ENCODE results near the gene B4GALNT1. TPM values are rescaled to one million over a fixed set of nuclear protein-coding genes. Genes with fewer than 3 reads are reported as not detected.

Gene B4GALNT1
- total and polyA plus RNA-seq, 2 of the 13 experiments (the other 11 are each of a cell fraction or from before 2014, with no cell fraction given), result 4.5 to 5.4 TPM

DNA sequence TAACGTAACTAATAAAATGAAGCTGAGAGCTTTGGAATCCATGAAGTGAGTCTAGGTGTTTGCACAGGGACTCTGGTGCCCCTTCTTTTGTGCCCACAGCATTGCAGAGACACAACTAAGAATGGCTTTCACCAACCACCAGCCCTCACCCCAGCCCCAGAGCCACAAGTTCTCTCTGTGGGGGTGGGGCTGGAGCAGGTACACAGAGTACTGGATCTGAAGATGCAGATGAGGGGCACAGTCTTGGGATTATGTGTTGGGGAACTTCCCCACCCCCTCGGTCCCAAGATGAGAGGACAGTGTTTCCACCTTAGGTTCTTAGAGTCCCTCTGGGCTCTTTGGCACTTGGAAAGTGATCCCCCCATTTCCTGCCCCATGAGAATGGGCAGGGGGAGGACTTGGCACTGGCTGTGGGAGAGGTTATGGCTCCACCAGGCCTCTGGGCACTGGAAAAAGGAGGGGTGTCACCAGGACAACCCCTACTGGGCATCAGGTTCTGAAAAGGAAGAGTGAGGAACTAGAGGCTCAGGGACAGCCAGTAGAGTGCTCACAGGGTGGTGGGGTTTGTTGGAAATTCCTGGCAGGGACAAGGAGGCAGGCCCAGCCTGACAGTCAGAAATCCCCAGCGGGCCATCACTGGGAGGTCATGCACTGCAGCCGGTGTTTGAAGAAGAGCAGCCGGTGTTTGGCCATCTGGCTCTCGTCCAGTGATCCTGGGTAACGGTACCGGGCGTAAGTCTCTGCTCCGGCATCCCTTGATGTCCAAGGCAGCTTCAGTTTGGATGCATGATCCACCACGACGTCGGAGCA is 6.7 kb downstream of the B4GALNT1 start (continued):
- TF ChIP-seq, protein P1, sequence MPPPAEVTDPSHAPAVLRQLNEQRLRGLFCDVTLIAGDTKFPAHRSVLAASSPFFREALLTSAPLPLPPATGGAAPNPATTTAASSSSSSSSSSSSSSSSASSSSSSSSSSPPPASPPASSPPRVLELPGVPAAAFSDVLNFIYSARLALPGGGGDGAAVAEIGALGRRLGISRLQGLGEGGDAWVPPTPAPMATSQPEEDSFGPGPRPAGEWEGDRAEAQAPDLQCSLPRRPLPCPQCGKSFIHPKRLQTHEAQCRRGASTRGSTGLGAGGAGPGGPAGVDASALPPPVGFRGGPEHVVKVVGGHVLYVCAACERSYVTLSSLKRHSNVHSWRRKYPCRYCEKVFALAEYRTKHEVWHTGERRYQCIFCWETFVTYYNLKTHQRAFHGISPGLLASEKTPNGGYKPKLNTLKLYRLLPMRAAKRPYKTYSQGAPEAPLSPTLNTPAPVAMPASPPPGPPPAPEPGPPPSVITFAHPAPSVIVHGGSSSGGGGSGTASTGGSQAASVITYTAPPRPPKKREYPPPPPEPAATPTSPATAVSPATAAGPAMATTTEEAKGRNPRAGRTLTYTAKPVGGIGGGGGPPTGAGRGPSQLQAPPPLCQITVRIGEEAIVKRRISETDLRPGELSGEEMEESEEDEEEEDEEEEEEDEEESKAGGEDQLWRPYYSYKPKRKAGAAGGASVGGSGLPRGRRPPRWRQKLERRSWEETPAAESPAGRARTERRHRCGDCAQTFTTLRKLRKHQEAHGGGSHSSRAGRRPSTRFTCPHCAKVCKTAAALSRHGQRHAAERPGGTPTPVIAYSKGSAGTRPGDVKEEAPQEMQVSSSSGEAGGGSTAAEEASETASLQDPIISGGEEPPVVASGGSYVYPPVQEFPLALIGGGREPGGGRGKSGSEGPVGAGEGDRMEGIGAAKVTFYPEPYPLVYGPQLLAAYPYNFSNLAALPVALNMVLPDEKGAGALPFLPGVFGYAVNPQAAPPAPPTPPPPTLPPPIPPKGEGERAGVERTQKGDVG (CRISPR knock-in tag; IDR thresholded peaks at IDR 0.05; ENCODE audit: borderline replicate concordance), result no peak
- TF ChIP-seq, protein P2, sequence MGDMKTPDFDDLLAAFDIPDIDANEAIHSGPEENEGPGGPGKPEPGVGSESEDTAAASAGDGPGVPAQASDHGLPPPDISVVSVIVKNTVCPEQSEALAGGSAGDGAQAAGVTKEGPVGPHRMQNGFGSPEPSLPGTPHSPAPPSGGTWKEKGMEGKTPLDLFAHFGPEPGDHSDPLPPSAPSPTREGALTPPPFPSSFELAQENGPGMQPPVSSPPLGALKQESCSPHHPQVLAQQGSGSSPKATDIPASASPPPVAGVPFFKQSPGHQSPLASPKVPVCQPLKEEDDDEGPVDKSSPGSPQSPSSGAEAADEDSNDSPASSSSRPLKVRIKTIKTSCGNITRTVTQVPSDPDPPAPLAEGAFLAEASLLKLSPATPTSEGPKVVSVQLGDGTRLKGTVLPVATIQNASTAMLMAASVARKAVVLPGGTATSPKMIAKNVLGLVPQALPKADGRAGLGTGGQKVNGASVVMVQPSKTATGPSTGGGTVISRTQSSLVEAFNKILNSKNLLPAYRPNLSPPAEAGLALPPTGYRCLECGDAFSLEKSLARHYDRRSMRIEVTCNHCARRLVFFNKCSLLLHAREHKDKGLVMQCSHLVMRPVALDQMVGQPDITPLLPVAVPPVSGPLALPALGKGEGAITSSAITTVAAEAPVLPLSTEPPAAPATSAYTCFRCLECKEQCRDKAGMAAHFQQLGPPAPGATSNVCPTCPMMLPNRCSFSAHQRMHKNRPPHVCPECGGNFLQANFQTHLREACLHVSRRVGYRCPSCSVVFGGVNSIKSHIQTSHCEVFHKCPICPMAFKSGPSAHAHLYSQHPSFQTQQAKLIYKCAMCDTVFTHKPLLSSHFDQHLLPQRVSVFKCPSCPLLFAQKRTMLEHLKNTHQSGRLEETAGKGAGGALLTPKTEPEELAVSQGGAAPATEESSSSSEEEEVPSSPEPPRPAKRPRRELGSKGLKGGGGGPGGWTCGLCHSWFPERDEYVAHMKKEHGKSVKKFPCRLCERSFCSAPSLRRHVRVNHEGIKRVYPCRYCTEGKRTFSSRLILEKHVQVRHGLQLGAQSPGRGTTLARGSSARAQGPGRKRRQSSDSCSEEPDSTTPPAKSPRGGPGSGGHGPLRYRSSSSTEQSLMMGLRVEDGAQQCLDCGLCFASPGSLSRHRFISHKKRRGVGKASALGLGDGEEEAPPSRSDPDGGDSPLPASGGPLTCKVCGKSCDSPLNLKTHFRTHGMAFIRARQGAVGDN (CRISPR knock-in tag; IDR thresholded peaks at IDR 0.05), result peak; percentile 10; the same call in 1 of the 2 replicates
- TF ChIP-seq RXRB (CRISPR knock-in tag; IDR thresholded peaks at IDR 0.05; ENCODE audit: borderline replicate concordance) (no peak), SALL2 (CRISPR knock-in tag; IDR thresholded peaks at IDR 0.05) (no peak)
- TF ChIP-seq, protein P3, sequence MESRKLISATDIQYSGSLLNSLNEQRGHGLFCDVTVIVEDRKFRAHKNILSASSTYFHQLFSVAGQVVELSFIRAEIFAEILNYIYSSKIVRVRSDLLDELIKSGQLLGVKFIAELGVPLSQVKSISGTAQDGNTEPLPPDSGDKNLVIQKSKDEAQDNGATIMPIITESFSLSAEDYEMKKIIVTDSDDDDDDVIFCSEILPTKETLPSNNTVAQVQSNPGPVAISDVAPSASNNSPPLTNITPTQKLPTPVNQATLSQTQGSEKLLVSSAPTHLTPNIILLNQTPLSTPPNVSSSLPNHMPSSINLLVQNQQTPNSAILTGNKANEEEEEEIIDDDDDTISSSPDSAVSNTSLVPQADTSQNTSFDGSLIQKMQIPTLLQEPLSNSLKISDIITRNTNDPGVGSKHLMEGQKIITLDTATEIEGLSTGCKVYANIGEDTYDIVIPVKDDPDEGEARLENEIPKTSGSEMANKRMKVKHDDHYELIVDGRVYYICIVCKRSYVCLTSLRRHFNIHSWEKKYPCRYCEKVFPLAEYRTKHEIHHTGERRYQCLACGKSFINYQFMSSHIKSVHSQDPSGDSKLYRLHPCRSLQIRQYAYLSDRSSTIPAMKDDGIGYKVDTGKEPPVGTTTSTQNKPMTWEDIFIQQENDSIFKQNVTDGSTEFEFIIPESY (CRISPR knock-in tag; IDR thresholded peaks at IDR 0.05), result peak; percentile 27; the same call in 1 of the 2 replicates
